HTERT RPE-1 (cell line): ENCODE data around the gene OTX2.

Experiments used
- in situ Hi-C: fragments of 300-500 bp; cut with MboI; formaldehyde crosslinking; loops from 4 replicates; pipeline ENCODE4 v1.14.3; 2020; ENCODE audit warnings: low sequenced_read_pairs

Gene OTX2

GRCh38 chr14:56797003-56797568 lies 13.2 kb downstream of the OTX2 start:
- in situ Hi-C loops, result no loop called here

GRCh38 chr14:56796259-56796658 lies 14.0 kb downstream of the OTX2 start:
- in situ Hi-C loops, result no loop called here

- in situ Hi-C loops, result no loop called here
Measured at GRCh38 chr14:56795284-56795622, 15.0 kb downstream of the OTX2 start.

GRCh38 chr14:56794557-56795283 lies 15.6 kb downstream of the OTX2 start:
- in situ Hi-C loops, result no loop called here

GRCh38 chr14:56794088-56794556 lies 16.2 kb downstream of the OTX2 start:
- in situ Hi-C loops, result no loop called here

GRCh38 chr14:56789955-56790354 lies 20.3 kb downstream of the OTX2 start:
- in situ Hi-C loops, result no loop called here

GRCh38 chr14:56787530-56787929 lies 22.7 kb downstream of the OTX2 start:
- in situ Hi-C loops, result no loop called here

- in situ Hi-C loops, result no loop called here
Measured at GRCh38 chr14:56782711-56783110, 27.6 kb downstream of the OTX2 start.

GRCh38 chr14:56774503-56774902 lies 35.8 kb downstream of the OTX2 start:
- in situ Hi-C loops, result no loop called here

- in situ Hi-C loops, result no loop called here
Measured at GRCh38 chr14:56770512-56770911, 39.8 kb downstream of the OTX2 start.

GRCh38 chr14:56760164-56760914 lies 49.9 kb downstream of the OTX2 start:
- in situ Hi-C loops, result no loop called here

- in situ Hi-C loops, result no loop called here
Measured at GRCh38 chr14:56759633-56760032, 50.6 kb downstream of the OTX2 start.

GRCh38 chr14:56759094-56759493 lies 51.2 kb downstream of the OTX2 start:
- in situ Hi-C loops, result no loop called here

GRCh38 chr14:56754921-56755320 lies 55.4 kb downstream of the OTX2 start:
- in situ Hi-C loops, result no loop called here

- in situ Hi-C loops, result no loop called here
Measured at GRCh38 chr14:56753396-56753795, 56.9 kb downstream of the OTX2 start.

GRCh38 chr14:56752428-56752827 lies 57.9 kb downstream of the OTX2 start:
- in situ Hi-C loops, result no loop called here

- in situ Hi-C loops, result no loop called here
Measured at GRCh38 chr14:56751471-56751870, 58.8 kb downstream of the OTX2 start.
